ENCODE measurements around the gene SLF1.

SLF1 gene

DNA sequence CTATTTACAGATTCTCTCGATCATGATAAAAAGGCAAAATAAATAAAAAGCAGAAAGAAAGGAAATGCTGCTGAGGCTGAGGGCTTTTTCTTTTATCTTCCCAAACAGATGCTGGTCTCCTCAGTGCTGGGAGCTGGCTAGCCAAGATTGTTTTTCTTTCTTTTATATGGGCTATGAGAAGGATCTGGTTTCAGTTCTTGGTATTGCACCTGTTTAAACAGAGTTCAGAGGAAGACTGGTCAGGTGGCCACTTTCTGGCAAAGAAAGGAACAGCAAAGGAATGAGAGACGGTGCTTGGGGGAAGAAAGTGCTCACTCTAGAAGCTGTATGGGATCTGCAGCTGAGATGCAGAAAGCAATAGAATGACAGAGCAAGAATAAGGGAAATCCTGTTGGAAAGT lies 88.9 kb downstream of the SLF1 start:
- in situ Hi-C loops (cut with MboI; ENCODE audit: low sequenced_read_pairs), result no loop called here

DNA sequence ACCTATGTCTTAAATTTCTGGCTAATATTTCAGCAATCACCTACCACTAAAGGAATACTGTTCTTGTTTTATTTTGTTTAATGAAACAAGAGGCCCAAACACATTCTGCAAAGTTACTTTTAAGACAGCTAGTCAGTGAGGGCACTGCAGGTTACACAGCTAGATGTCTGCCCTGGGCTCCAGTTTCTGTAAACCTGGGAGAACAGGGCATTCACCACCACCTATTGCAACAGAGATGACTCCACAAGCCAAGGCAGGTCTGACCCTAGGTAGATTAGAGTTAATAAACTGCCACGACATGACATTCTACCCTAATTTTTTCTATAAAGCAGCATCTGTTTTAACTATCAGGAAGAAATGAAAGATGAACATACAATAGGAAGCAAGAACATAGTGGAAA lies 90.8 kb downstream of the SLF1 start:
- in situ Hi-C loops (cut with MboI; ENCODE audit: low sequenced_read_pairs), result no loop called here

DNA sequence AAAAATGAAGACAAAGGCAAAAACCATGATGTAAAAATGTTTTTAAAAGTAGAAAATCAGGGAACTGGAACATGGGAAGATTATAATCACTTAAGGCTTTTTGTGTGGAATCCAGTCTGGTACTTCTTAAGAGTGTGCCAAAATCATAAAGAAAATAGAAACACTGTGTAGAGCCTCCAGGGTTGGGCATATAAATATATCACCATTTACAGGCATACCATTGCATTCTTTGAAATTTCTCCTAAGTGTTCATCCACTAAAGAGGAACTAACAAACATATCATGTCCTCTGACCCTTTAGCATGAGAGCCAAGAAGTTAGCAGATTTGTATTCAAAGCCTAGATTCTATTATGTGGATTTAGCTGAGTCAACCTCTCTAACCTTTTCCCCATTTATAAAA lies 93.3 kb downstream of the SLF1 start:
- in situ Hi-C loops (cut with MboI; ENCODE audit: low sequenced_read_pairs), result no loop called here

DNA sequence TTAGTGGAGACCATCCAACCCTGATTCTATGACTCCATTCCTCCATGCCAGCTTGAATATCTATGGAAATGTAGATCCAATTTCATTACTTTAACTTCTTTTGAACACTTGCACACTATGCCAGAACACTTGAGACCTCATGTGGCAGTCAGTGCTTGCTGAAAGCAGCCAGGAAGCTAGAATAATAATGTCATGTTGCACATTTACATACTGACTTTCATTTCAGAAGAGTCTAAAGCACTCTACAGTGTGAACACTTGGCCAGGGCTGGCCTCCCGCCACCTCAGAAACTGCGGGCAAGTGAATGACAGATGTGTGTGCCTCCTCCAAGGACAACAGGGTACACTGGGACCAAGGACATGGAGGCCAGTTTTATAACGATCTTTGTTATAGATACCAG lies 97.3 kb downstream of the SLF1 start:
- in situ Hi-C loops (cut with MboI; ENCODE audit: low sequenced_read_pairs), result no loop called here

DNA sequence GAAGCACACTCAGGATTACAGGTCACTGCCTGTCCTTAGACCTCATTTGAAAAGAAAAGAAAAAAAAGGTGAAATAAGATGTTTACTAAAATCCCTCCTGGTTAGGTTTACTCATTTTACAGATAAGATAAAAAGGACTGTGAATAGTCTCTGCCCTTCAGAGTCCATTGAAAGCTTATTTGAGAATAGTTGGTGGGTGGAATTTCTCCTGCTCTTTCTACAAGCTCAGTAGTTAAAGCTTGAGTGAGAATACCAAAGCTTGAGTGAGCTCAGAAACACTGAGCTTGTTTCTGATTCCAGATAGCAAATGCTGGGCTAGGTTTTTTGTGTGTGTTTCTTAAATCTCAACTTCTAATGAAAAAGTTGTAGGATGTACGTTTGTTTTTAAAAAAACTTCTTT lies 106.7 kb downstream of the SLF1 start:
- in situ Hi-C loops (cut with MboI; ENCODE audit: low sequenced_read_pairs), result no loop called here

DNA sequence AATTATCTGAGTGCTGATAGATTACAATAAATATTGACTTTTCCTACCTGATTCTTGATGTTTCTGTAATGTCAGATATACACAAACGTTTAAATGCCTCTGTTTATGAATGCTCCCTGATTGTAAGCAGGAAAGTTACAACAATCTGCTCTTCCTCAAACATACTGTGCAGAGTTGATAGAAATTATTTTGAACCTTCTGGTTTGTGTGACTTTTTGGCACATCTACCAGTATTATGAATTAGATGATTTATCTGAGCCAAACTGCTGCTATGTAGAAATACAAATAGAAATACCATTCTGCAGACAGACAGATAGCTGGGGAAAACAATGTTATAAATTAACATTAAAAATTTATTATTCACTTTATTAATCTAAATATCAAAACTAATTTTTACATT lies 113.0 kb downstream of the SLF1 start:
- in situ Hi-C loops (cut with MboI; ENCODE audit: low sequenced_read_pairs), result no loop called here

DNA sequence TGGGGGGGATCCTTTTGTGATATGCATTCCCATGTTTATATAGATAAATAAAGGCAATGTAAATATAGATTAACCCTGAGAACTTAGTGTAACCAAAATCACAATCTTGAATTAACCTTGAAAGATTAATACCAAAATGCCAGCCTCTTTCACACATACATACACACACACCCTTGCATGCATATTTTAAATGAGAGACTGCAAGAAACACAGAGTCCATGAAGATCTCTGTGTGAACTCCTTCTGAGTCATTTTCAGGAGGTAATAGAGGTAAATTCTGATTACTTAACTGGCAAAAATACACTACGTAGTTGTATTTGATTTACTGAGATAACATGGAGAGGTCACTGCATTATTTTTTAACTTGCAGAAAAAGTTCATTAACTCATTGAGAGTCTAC lies 118.0 kb downstream of the SLF1 start:
- in situ Hi-C loops (cut with MboI; ENCODE audit: low sequenced_read_pairs), result no loop called here

DNA sequence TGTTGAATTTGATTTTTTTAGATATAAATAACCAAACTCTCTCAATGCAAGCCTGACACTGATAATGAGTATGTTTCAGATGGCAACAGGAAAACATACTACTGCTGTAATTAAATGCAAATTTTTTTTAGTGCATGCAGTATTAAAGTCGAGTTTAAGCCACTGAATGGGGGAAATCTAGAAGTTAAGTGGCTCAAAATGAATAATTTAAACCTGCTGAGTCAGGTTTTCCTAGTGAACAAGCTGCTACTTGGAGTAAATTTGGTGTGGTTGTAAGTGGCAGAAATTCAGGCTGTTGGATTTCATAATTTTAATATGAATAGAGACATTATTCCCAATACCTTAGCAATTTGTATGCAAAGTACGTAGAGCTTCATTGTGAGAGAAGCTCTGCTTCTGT lies 121.8 kb downstream of the SLF1 start:
- in situ Hi-C loops (cut with MboI; ENCODE audit: low sequenced_read_pairs), result no loop called here

DNA sequence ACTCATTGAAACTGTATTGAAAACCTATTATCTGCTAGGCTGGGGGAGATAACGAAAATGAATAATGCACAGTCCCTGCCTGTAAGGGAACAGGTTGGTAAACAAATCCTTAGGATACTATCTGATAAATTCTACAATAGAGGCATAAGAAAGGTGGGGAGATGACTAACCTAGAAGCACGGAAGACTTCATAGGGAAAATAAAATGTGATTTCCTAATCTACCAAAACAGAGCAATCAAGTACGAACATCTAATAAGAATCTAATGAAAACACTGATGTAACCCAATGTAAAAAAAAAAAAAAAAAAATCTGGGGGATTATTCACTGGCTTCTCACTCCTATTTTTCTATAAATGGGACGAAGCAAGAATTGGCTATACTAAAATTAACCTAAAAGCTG lies 124.4 kb downstream of the SLF1 start:
- in situ Hi-C loops (cut with MboI; ENCODE audit: low sequenced_read_pairs), result no loop called here

DNA sequence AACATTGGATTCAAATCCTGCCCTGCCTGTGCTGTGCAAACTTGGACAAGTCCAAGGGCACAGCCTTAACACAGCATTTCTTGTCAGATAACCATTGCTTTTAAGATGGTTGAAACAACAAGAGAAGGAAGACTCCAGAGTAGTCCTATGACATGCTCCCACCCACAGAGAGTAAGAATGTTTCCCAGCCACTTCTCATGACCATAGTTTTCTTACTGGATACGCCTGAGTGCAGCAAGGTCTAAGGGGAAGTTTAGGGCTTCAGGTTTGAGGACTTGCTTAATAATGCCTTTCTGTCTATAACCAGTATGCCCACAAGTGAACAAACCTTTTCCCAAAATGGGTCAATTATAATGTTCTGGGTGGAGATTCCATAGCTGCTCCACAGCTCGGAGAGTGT lies 126.4 kb downstream of the SLF1 start:
- in situ Hi-C loops (cut with MboI; ENCODE audit: low sequenced_read_pairs), result no loop called here

DNA sequence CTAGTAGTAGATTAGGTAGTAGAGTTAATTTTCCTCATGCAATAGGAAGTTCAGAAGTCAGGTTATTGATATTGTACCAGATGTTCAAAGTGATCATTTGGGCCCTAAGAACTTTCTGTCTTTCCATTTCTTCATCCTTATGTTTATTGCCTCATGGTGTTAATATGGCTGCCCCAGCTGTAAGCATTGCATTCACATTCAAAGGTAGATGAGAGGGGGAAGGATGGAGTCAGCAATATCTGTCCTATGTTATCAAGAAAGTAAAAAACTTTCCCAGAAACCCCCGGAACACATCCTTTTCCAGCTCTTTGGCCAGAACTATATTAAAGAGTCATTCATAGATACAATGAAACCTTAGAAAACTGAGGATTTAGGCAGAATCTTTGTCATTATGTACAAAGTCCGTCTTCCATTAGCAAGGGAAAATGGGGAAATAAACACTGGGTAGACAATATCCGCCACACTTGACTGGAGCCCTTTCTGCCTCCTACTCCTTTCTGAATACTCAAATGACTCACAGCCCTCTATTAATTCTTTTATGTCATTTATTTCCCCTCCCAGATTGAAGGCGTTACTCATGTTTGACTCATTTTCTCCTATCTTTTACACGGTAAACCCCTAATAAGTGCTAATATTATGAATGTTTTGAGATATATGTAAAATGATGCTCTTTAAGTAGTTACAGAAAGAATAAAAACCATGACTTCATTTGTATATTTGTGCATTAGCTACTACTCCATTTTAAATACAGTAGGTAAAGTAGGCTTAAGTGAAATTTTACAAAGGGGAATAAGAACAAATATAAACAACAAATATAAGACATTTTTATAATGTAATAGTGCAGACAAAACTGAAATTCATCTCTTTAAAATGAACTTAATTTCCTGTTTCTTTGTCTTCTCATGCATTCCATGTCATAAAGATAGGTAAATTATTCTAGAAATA lies 127.6 kb downstream of the SLF1 start:
- in situ Hi-C loops (cut with MboI; ENCODE audit: low sequenced_read_pairs), result no loop called here

DNA sequence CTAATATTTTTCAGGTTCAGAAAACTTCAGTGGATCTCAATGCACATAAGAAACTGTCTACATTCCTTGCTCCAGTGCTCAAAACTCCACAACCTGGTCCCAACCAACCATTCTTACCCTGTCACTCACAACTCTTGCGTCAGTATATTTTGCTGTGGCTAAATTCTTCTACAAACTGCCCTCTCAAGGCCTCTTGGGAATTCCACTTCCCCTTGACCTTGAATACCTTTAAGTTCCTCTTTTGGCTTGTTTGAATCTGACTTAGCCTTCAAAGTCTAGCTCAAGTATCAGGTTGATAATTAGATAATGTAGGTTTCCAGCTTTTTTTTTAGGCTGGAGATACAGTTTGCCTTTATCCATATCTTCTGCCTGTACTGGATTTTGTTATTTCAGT lies 128.3 kb downstream of the SLF1 start:
- in situ Hi-C loops (cut with MboI; ENCODE audit: low sequenced_read_pairs), result no loop called here

Data from HL-60/S4 treated with phorbol 12-myristate 13-acetate at 8.2 ng/mL for 4 days and 3 days (cell line).